OCI-LY7 (cell line): ENCODE results near the gene CAMK1G. TPM values are rescaled to one million over a fixed set of nuclear protein-coding genes. Genes with fewer than 3 reads are reported as not detected.

Experiments
- Bru-seq: library from RNA; stranded (reverse); fragments of 400-500 nt; gene quantifications from one replicate; lab custom pipeline; 2021; lab: Mats Ljungman, UMichigan
- BruChase-seq, 2 experiments: library from RNA; stranded (reverse); fragments of 400-500 nt; gene quantifications; one replicate each; lab custom pipeline; 2021; lab: Mats Ljungman, UMichigan
- BruUV-seq: library from RNA; stranded (reverse); fragments of 400-500 nt; replicated peaks from 2 replicates; lab custom pipeline; 2021; lab: Mats Ljungman, UMichigan
- CTCF ChIA-PET: fragments of 300-600 bp; sonication (Branson Sonifier 250); formaldehyde crosslinking; loops from one replicate; lab custom pipeline; 2022; ENCODE audit warnings: antibody characterized with exemption; ENCODE audit not compliant: unreplicated experiment; lab: Charles Lee
- POLR2A ChIA-PET: fragments of 300-600 bp; sonication (Branson Sonifier 250); formaldehyde crosslinking; loops from one replicate; lab custom pipeline; 2022; ENCODE audit warnings: antibody characterized with exemption; lab: Charles Lee
- DNase-seq: peaks from one replicate; pipeline ENCODE4 v3.0.0-alpha.2; 2015; ENCODE audit warnings: low spot score
- H2AFZ ChIP-seq: fragments of 200-600 bp; sonication (generic), shearing (Covaris generic); 2 replicates; pipeline ENCODE4 v1.6.1; 2014; ENCODE audit warnings: mild to moderate bottlenecking, antibody characterized with exemption, low read length, moderate library complexity
- H3K27ac ChIP-seq: fragments of 200-600 bp; sonication (generic); 2 replicates; pipeline ENCODE4 v1.5.1; 2014; ENCODE audit warnings: mixed run types, low read depth, mild to moderate bottlenecking, moderate library complexity, low read length, inconsistent platforms; ENCODE audit not compliant: poor library complexity, severe bottlenecking
- H3K36me3 ChIP-seq: fragments of 200-600 bp; sonication (generic); 2 replicates; pipeline ENCODE4 v1.6.1; 2014; ENCODE audit warnings: mild to moderate bottlenecking, antibody characterized with exemption, low read length, moderate library complexity, mixed read lengths; ENCODE audit not compliant: insufficient read depth
- H3K4me1 ChIP-seq: fragments of 200-600 bp; sonication (generic); 2 replicates; pipeline ENCODE4 v1.5.1; 2014; ENCODE audit warnings: mild to moderate bottlenecking, low read length; ENCODE audit not compliant: insufficient read depth, poor library complexity, severe bottlenecking
- H3K4me2 ChIP-seq: fragments of 200-600 bp; sonication (generic); 2 replicates; pipeline ENCODE4 v1.6.1; 2014; ENCODE audit warnings: mild to moderate bottlenecking, low read length
- H3K4me3 ChIP-seq: fragments of 200-600 bp; sonication (generic); 2 replicates; pipeline ENCODE4 v1.5.1; 2014; ENCODE audit warnings: mild to moderate bottlenecking, low read depth, low read length; ENCODE audit not compliant: poor library complexity, severe bottlenecking
- H3K79me2 ChIP-seq: fragments of 200-600 bp; sonication (generic); 2 replicates; pipeline ENCODE4 v1.6.1; 2016; ENCODE audit warnings: low read depth, mild to moderate bottlenecking, low read length, moderate library complexity, mixed read lengths; ENCODE audit not compliant: insufficient read depth
- H3K9me2 ChIP-seq: fragments of 200-600 bp; sonication (generic); 2 replicates; pipeline ENCODE4 v1.6.1; 2016; ENCODE audit warnings: mild to moderate bottlenecking, low read length, mixed read lengths; ENCODE audit not compliant: insufficient read depth
- H3K9me3 ChIP-seq: fragments of 200-600 bp; sonication (generic); 2 replicates; pipeline ENCODE4 v1.6.1; 2014; ENCODE audit warnings: mild to moderate bottlenecking, mixed run types, low read length, mixed read lengths
- H4K20me1 ChIP-seq: fragments of 200-600 bp; sonication (generic); 2 replicates; pipeline ENCODE4 v1.6.1; 2014; ENCODE audit warnings: mild to moderate bottlenecking, antibody characterized with exemption, low read length, moderate library complexity, mixed read lengths; ENCODE audit not compliant: insufficient read depth
- EZH2phosphoT487 ChIP-seq: fragments of 200-600 bp; sonication (generic); IDR thresholded peaks from 2 replicates; pipeline ENCODE4 v1.6.1; 2018; ENCODE audit warnings: low read depth, borderline replicate concordance, mild to moderate bottlenecking, mixed run types, antibody characterized with exemption, low read length, moderate library complexity, mixed read lengths
- intact Hi-C: fragments of 100-400 bp; cut with micrococcal nuclease; formaldehyde crosslinking; loops from one replicate; pipeline ENCODE4 v1.10.0; 2022; ENCODE audit not compliant: unreplicated experiment
- long read RNA-seq: library from polyadenylated mRNA; stranded (forward); transcript quantifications from one replicate; pipeline ENCODE4 v2.0.0, GENCODE V29; 2022
- total RNA-seq, 2 experiments: library from RNA; depleted of rRNA in 1 of 2; stranded (reverse); fragments of >200 nt in 1 of 2; shearing (Covaris generic) in 1 of 2; gene quantifications; 2 replicates each; pipeline ENCODE4 v1.2.3, GENCODE V29; 2014 to 2022
- TF ChIP-seq, protein P1 (sequence below): fragments of 200-600 bp; sonication (generic); conservative IDR thresholded peaks from 2 replicates; pipeline ENCODE4 v1.5.1; 2014; ENCODE audit warnings: mild to moderate bottlenecking, antibody characterized with exemption, low read length, moderate library complexity, mixed read lengths

CAMK1G gene
- total RNA-seq (2014; rRNA removed; shearing (Covaris generic)) (not detected in 2 replicates), total RNA-seq (2022) (not detected in 2 replicates), Bru-seq, nascent RNA (not detected), BruChase-seq, experiment 1, labeled RNA remaining after a 6-hour chase (not detected), BruChase-seq, experiment 2, labeled RNA remaining after a 2-hour chase (not detected)
- long read RNA-seq: 0 reads

DNA sequence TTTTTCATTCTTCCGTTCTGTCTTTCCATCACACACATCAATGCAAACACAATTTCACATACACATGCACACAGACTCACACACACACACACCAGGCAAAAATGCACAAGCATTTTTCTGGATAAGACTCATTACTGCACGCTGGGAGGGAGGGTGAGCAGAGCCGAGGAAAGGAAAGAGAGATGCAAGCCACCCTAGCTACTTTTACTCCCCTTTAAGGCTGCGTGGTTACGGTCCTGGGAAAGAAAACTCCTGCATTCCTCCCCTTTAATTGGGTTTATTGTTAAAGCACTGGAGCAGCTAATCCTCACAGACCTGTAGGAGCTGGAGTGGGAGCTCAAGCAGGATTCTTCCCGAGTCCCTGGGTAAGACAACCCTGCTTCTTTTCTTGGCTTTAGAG is at the start of gene CAMK1G:
Gene CAMK1G, plus strand, starts transcription at position 307 of the 400 bp plus-strand sequence. CDS start 11,270 bp downstream, outside the sequence.
- TF ChIP-seq, protein P1, sequence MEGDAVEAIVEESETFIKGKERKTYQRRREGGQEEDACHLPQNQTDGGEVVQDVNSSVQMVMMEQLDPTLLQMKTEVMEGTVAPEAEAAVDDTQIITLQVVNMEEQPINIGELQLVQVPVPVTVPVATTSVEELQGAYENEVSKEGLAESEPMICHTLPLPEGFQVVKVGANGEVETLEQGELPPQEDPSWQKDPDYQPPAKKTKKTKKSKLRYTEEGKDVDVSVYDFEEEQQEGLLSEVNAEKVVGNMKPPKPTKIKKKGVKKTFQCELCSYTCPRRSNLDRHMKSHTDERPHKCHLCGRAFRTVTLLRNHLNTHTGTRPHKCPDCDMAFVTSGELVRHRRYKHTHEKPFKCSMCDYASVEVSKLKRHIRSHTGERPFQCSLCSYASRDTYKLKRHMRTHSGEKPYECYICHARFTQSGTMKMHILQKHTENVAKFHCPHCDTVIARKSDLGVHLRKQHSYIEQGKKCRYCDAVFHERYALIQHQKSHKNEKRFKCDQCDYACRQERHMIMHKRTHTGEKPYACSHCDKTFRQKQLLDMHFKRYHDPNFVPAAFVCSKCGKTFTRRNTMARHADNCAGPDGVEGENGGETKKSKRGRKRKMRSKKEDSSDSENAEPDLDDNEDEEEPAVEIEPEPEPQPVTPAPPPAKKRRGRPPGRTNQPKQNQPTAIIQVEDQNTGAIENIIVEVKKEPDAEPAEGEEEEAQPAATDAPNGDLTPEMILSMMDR: no peak
- no peak for TF ChIP-seq EZH2phosphoT487
- Histone ChIP-seq H3K4me2 (no peak within 1 kb of the TSS), H3K9me3 (no peaks in the 10 kb centered on the region), H3K36me3 (no peaks in the 10 kb centered on the region), H3K79me2 (no peaks in the 10 kb centered on the region), H3K4me3 (no peak within 1 kb of the TSS), H3K27ac (no peak within 1 kb of the TSS), H3K4me1 (no peaks in the 10 kb centered on the region), H2AFZ (no peak within 1 kb of the TSS), H3K9me2 (no peaks in the 10 kb centered on the region), H4K20me1 (no peaks in the 10 kb centered on the region)
- DNase-seq: no peak
- no TSS peak for BruUV-seq
- CTCF ChIA-PET: no interaction called here
- POLR2A ChIA-PET: no interaction called here
- intact Hi-C loops: no loop called here

DNA sequence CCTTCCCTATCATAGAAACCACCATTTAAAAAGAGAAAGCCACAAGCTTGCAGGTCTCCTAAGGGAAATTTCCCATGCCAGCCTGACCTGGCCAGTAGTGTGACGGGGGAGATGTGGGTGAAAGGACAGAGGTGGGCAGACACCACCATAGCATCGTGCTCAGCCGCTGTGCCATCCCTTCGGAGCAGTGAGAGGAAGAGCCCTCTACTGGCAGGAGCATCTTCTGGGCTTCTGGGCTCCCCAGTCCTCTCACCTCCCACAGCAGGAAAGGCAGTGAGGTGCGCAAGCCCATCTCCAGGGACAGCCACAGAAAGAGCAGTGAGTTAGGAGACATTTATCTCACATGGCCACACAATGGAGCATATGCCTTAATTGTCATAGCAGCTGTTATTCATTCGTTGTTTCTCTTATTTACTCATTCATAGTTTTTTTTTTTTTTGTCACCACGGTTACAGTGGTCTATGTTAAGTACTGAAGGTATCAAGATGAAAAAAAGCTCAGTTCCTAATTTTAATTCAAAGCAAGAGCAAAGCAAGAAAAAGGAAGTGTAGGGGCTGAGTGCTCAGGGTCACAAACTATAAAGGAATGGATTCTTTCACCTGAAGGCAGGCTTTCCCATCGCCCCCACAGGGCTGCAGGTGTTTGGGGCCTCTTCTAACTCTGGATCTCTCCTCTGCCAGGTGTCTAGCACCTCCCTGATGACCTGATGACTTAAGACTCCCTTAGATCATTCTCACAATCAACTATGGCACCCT is 48.8 kb upstream of the CAMK1G start:
- Histone ChIP-seq H3K79me2 (no peaks in the 10 kb centered on the region), H2AFZ (no peak overlapping the region), H3K4me3 (no peak overlapping the region), H3K4me1 (no peaks in the 10 kb centered on the region), H3K9me2 (no peaks in the 10 kb centered on the region), H3K36me3 (no peaks in the 10 kb centered on the region), H4K20me1 (no peaks in the 10 kb centered on the region), H3K4me2 (no peak overlapping the region), H3K9me3 (no peaks in the 10 kb centered on the region), H3K27ac (no peak overlapping the region)
- ChIA-PET CTCF (no interaction called here), POLR2A (no interaction called here)
- DNase-seq: no peak
- intact Hi-C loops: no loop called here
- BruUV-seq: no TSS peak
- no peak for TF ChIP-seq EZH2phosphoT487
- TF ChIP-seq, protein P1: no peak

DNA sequence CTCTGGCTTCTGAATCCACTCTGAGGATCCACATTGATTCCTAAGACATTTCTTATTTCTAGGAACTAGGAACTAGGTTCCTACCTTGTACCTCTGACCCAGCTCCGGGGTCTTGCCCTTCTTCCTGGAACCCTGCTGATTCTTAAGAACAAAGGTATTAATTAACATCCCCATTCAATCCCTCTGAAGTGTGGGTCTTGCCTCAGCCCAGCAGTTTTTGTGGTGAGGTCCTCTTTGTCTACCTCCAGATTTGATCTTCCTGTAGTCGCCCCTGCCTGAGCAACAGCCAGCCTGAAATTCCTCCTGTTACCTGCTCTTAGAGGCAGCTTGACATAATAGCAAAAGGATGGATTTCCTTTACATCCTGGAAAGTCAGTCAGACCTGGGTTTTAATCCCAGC is 46.7 kb upstream of the CAMK1G start:
- ChIA-PET POLR2A (no interaction called here), CTCF (no interaction called here)
- Histone ChIP-seq H3K9me2 (no peaks in the 10 kb centered on the region), H3K79me2 (no peaks in the 10 kb centered on the region), H3K36me3 (no peaks in the 10 kb centered on the region), H3K9me3 (no peaks in the 10 kb centered on the region), H2AFZ (no peak overlapping the region), H3K27ac (no peak overlapping the region), H3K4me2 (no peak overlapping the region), H4K20me1 (no peaks in the 10 kb centered on the region), H3K4me3 (no peak overlapping the region), H3K4me1 (no peaks in the 10 kb centered on the region)
- intact Hi-C loops: no loop called here
- no peak for DNase-seq
- TF ChIP-seq, protein P1: no peak
- no peak for TF ChIP-seq EZH2phosphoT487
- BruUV-seq: no TSS peak
